Measurements from ENCODE around the gene GALNT10.

GALNT10 gene

DNA sequence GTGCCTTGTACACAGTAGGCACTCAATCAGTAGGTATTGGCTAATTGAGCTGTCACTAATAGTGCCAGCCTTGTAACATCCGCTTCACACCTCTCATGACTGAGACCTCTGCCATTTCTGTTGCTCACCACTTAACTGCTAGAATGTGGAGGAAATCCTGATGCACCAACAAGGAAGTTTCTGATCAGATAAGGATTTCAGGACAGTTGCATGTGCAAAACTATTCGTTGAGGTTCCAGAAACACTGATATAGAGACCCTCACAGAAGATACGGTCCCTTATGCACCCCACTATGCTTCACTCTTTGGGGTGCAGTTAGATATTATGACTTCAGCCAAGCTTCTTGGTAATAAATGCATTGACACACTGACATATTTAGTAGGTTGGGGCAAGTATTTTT lies 266.0 kb downstream of the GALNT10 start:
- no peak overlapping the region for H3K27ac ChIP-seq
- no peak for DNase-seq
- TF ChIP-seq, protein P1, sequence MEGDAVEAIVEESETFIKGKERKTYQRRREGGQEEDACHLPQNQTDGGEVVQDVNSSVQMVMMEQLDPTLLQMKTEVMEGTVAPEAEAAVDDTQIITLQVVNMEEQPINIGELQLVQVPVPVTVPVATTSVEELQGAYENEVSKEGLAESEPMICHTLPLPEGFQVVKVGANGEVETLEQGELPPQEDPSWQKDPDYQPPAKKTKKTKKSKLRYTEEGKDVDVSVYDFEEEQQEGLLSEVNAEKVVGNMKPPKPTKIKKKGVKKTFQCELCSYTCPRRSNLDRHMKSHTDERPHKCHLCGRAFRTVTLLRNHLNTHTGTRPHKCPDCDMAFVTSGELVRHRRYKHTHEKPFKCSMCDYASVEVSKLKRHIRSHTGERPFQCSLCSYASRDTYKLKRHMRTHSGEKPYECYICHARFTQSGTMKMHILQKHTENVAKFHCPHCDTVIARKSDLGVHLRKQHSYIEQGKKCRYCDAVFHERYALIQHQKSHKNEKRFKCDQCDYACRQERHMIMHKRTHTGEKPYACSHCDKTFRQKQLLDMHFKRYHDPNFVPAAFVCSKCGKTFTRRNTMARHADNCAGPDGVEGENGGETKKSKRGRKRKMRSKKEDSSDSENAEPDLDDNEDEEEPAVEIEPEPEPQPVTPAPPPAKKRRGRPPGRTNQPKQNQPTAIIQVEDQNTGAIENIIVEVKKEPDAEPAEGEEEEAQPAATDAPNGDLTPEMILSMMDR (IDR thresholded peaks at IDR 0.05; ENCODE audit: low read depth, low read length): no peak
- H3K27me3 ChIP-seq (ENCODE audit: insufficient read depth, low read depth, severe bottlenecking): no peaks in the 10 kb centered on the region
- no peak overlapping the region for H3K4me3 ChIP-seq (ENCODE audit: low read depth, low read length)
- H3K9me3 ChIP-seq (ENCODE audit: severe bottlenecking): no peaks in the 10 kb centered on the region
- H3K36me3 ChIP-seq: peaks cover 25% of the 10 kb centered on the region

DNA sequence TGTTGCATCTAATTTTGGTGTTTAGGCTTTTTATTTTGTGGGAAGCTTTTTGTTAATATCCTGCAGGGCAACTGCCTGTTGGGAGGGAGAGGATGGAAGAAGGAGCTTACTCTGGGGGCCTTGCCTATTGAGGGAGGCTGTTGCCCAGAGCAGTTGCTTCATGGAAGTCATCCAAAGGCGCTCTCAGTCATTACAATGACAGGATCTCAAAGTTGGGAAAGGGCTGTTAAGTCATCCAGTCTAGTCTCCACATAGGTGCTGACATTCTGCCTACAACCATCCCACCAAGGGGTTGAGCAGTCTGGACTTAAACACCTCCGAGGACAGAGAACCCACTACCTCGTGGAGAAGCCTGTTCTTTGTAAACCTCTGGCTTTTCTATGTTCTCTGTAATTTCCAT lies 268.5 kb downstream of the GALNT10 start:
- no peak overlapping the region for H3K4me3 ChIP-seq (ENCODE audit: low read depth, low read length)
- TF ChIP-seq, protein P1 (IDR thresholded peaks at IDR 0.05; ENCODE audit: low read depth, low read length): no peak
- DNase-seq: no peak
- no peak overlapping the region for H3K27ac ChIP-seq
- no peaks in the 10 kb centered on the region for H3K9me3 ChIP-seq (ENCODE audit: severe bottlenecking)
- no peaks in the 10 kb centered on the region for H3K27me3 ChIP-seq (ENCODE audit: insufficient read depth, low read depth, severe bottlenecking)
- H3K36me3 ChIP-seq: peaks cover 16% of the 10 kb centered on the region

GRCh38 chr5:154460172-154460571 lies 269.6 kb downstream of the GALNT10 start:
- H3K36me3 ChIP-seq: peaks cover 10% of the 10 kb centered on the region
- no peaks in the 10 kb centered on the region for H3K27me3 ChIP-seq (ENCODE audit: insufficient read depth, low read depth, severe bottlenecking)
- H3K4me3 ChIP-seq (ENCODE audit: low read depth, low read length): no peak overlapping the region
- no peaks in the 10 kb centered on the region for H3K9me3 ChIP-seq (ENCODE audit: severe bottlenecking)
- no peak overlapping the region for H3K27ac ChIP-seq
- DNase-seq: no peak
- TF ChIP-seq, protein P1 (IDR thresholded peaks at IDR 0.05; ENCODE audit: low read depth, low read length): no peak

GRCh38 chr5:154461531-154461930 lies 271.0 kb downstream of the GALNT10 start:
- TF ChIP-seq, protein P1 (IDR thresholded peaks at IDR 0.05; ENCODE audit: low read depth, low read length): 0 out of 2 replicates have a peak, but pooled peaks have one; percentile 22
- no peak for DNase-seq
- peaks cover 3% of the 10 kb centered on the region for H3K36me3 ChIP-seq

GRCh38 chr5:154464438-154464837 lies 273.9 kb downstream of the GALNT10 start:
- DNase-seq: no peak
- Histone ChIP-seq H3K27ac (no peak overlapping the region), H3K36me3 (no peaks in the 10 kb centered on the region), H3K9me3 (ENCODE audit: severe bottlenecking) (no peaks in the 10 kb centered on the region), H3K27me3 (ENCODE audit: insufficient read depth, low read depth, severe bottlenecking) (no peaks in the 10 kb centered on the region), H3K4me3 (ENCODE audit: low read depth, low read length) (no peak overlapping the region)
- TF ChIP-seq, protein P1 (IDR thresholded peaks at IDR 0.05; ENCODE audit: low read depth, low read length): no peak

More at GRCh38 chr5:154461531-154461930, 271.0 kb downstream of the GALNT10 start:
- Histone ChIP-seq H3K27me3 (ENCODE audit: insufficient read depth, low read depth, severe bottlenecking) (no peaks in the 10 kb centered on the region), H3K4me3 (ENCODE audit: low read depth, low read length) (no peak overlapping the region), H3K9me3 (ENCODE audit: severe bottlenecking) (no peaks in the 10 kb centered on the region), H3K27ac (no peak overlapping the region)

DNA sequence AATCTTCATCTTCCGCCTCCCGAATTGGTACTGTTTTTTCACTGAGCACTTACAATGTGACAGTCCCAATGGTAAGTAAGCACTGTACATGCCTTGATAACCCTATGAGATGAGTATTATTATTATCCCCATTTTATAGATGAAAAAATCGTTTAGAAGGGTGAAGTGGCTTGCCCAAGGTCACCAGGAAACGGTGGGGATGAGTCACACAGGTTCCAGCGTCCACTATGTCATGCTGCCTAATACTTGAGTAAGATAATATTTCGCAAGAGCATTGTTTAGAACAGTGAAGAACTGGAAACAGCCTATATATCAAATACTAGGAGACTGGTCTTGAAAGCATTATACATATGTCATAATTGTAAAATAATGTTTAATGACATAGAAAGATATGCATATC lies 274.6 kb downstream of the GALNT10 start:
- TF ChIP-seq, protein P1 (IDR thresholded peaks at IDR 0.05; ENCODE audit: low read depth, low read length): no peak
- no peak overlapping the region for H3K27ac ChIP-seq
- H3K9me3 ChIP-seq (ENCODE audit: severe bottlenecking): no peaks in the 10 kb centered on the region
- H3K36me3 ChIP-seq: no peaks in the 10 kb centered on the region
- no peak overlapping the region for H3K4me3 ChIP-seq (ENCODE audit: low read depth, low read length)
- no peaks in the 10 kb centered on the region for H3K27me3 ChIP-seq (ENCODE audit: insufficient read depth, low read depth, severe bottlenecking)
- DNase-seq: no peak

All from WERI-Rb-1 (cell line).